Sigmoid colon (tissue), 4 donors: ENCODE measurements around the gene SEC16A.

Experiments used
- CTCF ChIP-seq, 4 experiments: fragments of 450-650 bp in 3 of 4; fragments of 200-600 bp in 1 of 4; IDR thresholded peaks; one replicate each; pipeline ENCODE4 v1.5.1; 2016 to 2019; ENCODE audit warnings: antibody characterized with exemption in 4 of 4, mild to moderate bottlenecking in 3 of 4, moderate library complexity in 2 of 4
- POLR2A ChIP-seq, 2 donors: fragments of 450-650 bp; IDR thresholded peaks; one replicate each; pipeline ENCODE4 v1.6.1; 2016; ENCODE audit warnings: antibody characterized with exemption in 2 of 2, mild to moderate bottlenecking in 2 of 2, moderate library complexity in 2 of 2
- POLR2AphosphoS5 ChIP-seq, 4 donors: sonication (generic); formaldehyde crosslinking; IDR thresholded peaks; one replicate each; pipeline ENCODE4 v1.6.1; 2017; ENCODE audit warnings: antibody characterized with exemption in 4 of 4

GRCh38 chr9:136443087-136443486, 39.8 kb downstream of the SEC16A start:
- TF ChIP-seq CTCF (IDR thresholded peaks at IDR 0.05) (no peak), POLR2AphosphoS5 (IDR thresholded peaks at IDR 0.05) (no peak), POLR2A (IDR thresholded peaks at IDR 0.05) (no peak)
